WTC11 (cell line): ENCODE results near the gene NYAP1. TPM values are rescaled to one million over a fixed set of nuclear protein-coding genes. Genes with fewer than 3 reads are reported as not detected.
A peak's percentile ranks its signal among the peaks of the same experiment; 100 is the strongest.

Experiments
- ATAC-seq: fragments of 200-7000 bp; cut with Tn5 transposase; 2 replicates; pipeline ENCODE4 v1.10.0; 2021; ENCODE audit warnings: mild to moderate bottlenecking, moderate library complexity
- CTCF ChIA-PET: fragments of 300-600 bp; sonication (Branson Sonifier 250); formaldehyde crosslinking; loops from one replicate; lab custom pipeline; 2021; ENCODE audit warnings: antibody characterized with exemption; lab: Charles Lee
- POLR2A ChIA-PET: fragments of 350-600 bp; sonication (Branson Sonifier 250); formaldehyde crosslinking; loops from one replicate; lab custom pipeline; 2021; ENCODE audit warnings: antibody characterized with exemption; lab: Charles Lee
- DNase-seq: peaks from one replicate; pipeline ENCODE4 v3.0.0; 2021; ENCODE audit warnings: low spot score
- H3K27ac Mint-ChIP-seq: 2 replicates; pipeline ENCODE4 v1.8.0; 2021; ENCODE audit warnings: mixed read lengths
- H3K27me3 Mint-ChIP-seq: 2 replicates; pipeline ENCODE4 v1.8.0; 2021; ENCODE audit warnings: low read depth, mild to moderate bottlenecking, moderate library complexity, mixed read lengths
- H3K36me3 Mint-ChIP-seq: 2 replicates; pipeline ENCODE4 v1.8.0; 2021; ENCODE audit warnings: mixed read lengths
- H3K4me1 Mint-ChIP-seq: 2 replicates; pipeline ENCODE4 v1.8.0; 2022; ENCODE audit warnings: mixed read lengths
- H3K4me3 Mint-ChIP-seq: 2 replicates; pipeline ENCODE4 v1.8.0; 2021; ENCODE audit warnings: mild to moderate bottlenecking, moderate library complexity, mixed read lengths
- H3K9me3 Mint-ChIP-seq: 2 replicates; pipeline ENCODE4 v1.8.0; 2021; ENCODE audit warnings: mixed read lengths
- CREB1 ChIP-seq: sonication (generic); formaldehyde crosslinking; IDR thresholded peaks from 2 replicates; pipeline ENCODE4 v1.8.0; 2023; ENCODE audit warnings: mild to moderate bottlenecking, missing genetic modification reagents
- ESRRA ChIP-seq: sonication (generic); formaldehyde crosslinking; IDR thresholded peaks from 2 replicates; pipeline ENCODE4 v1.8.1; 2022; ENCODE audit warnings: mild to moderate bottlenecking, missing genetic modification reagents, borderline replicate concordance
- FOXJ3 ChIP-seq: sonication (generic); formaldehyde crosslinking; IDR thresholded peaks from 2 replicates; pipeline ENCODE4 v1.9.0; 2021; ENCODE audit warnings: missing genetic modification reagents, mild to moderate bottlenecking, borderline replicate concordance
- GABPB1 ChIP-seq: sonication (generic); formaldehyde crosslinking; IDR thresholded peaks from 2 replicates; pipeline ENCODE4 v1.8.1; 2023; ENCODE audit warnings: mild to moderate bottlenecking, missing genetic modification reagents
- MXD4 ChIP-seq: fragments of 250-450 bp; sonication (Bioruptor Pico); IDR thresholded peaks from 2 replicates; pipeline ENCODE4 v1.8.0; 2021; ENCODE audit warnings: mild to moderate bottlenecking, moderate library complexity, borderline replicate concordance
- NFYB ChIP-seq: sonication (generic); formaldehyde crosslinking; conservative IDR thresholded peaks from 2 replicates; pipeline ENCODE4 v1.8.0; 2022; ENCODE audit warnings: low read depth, missing genetic modification reagents
- SMAD4 ChIP-seq: sonication (generic); formaldehyde crosslinking; IDR thresholded peaks from 2 replicates; pipeline ENCODE4 v1.8.0; 2022; ENCODE audit warnings: mild to moderate bottlenecking, missing genetic modification reagents
- TEAD1 ChIP-seq: sonication (generic); formaldehyde crosslinking; IDR thresholded peaks from 2 replicates; pipeline ENCODE4 v1.8.0; 2022; ENCODE audit warnings: mild to moderate bottlenecking, missing genetic modification reagents
- TP53 ChIP-seq: sonication (generic); formaldehyde crosslinking; IDR thresholded peaks from 2 replicates; pipeline ENCODE4 v1.8.1; 2023; ENCODE audit warnings: mild to moderate bottlenecking, missing genetic modification reagents
- USF2 ChIP-seq: sonication (generic); formaldehyde crosslinking; IDR thresholded peaks from 2 replicates; pipeline ENCODE4 v1.8.1; 2023; ENCODE audit warnings: mild to moderate bottlenecking, missing genetic modification reagents, moderate library complexity
- ZBTB43 ChIP-seq: sonication (generic); formaldehyde crosslinking; IDR thresholded peaks from 2 replicates; pipeline ENCODE4 v1.8.1; 2023; ENCODE audit warnings: mild to moderate bottlenecking, missing genetic modification reagents
- ZNF219 ChIP-seq: sonication (generic); formaldehyde crosslinking; IDR thresholded peaks from 2 replicates; pipeline ENCODE4 v1.8.0; 2023; ENCODE audit warnings: missing genetic modification reagents, mild to moderate bottlenecking, borderline replicate concordance
- ZNF317 ChIP-seq: sonication (generic); formaldehyde crosslinking; IDR thresholded peaks from 2 replicates; pipeline ENCODE4 v1.8.1; 2023; ENCODE audit warnings: low read depth, mild to moderate bottlenecking, moderate library complexity, missing genetic modification reagents, borderline replicate concordance
- ZNF423 ChIP-seq: fragments of 250-450 bp; sonication (Bioruptor Pico); IDR thresholded peaks from 2 replicates; pipeline ENCODE4 v2.1.2; 2022; ENCODE audit warnings: mild to moderate bottlenecking, moderate library complexity
- ZNF671 ChIP-seq: fragments of 250-450 bp; sonication (Bioruptor Pico); IDR thresholded peaks from 2 replicates; pipeline ENCODE4 v1.8.0; 2021; ENCODE audit warnings: mild to moderate bottlenecking
- total RNA-seq: library from RNA; stranded (reverse); gene quantifications from 3 replicates; pipeline ENCODE4 v1.2.3, GENCODE V29; 2021
- TF ChIP-seq, protein P1 (sequence below): sonication (generic); formaldehyde crosslinking; IDR thresholded peaks from 2 replicates; pipeline ENCODE4 v1.8.1; 2023; ENCODE audit warnings: mild to moderate bottlenecking, missing genetic modification reagents
- TF ChIP-seq, protein P2 (sequence below): sonication (generic); formaldehyde crosslinking; conservative IDR thresholded peaks from 2 replicates; pipeline ENCODE4 v1.8.1; 2023; ENCODE audit warnings: mild to moderate bottlenecking, low read depth, missing genetic modification reagents, moderate library complexity
- TF ChIP-seq, protein P3 (sequence below): fragments of 250-450 bp; sonication (Bioruptor Pico); IDR thresholded peaks from 2 replicates; pipeline ENCODE4 v2.1.2; 2022; ENCODE audit warnings: mild to moderate bottlenecking, moderate library complexity

NYAP1 gene
- total RNA-seq, 1 experiment from 2014 or later, result 6.7 TPM

- H3K36me3 Mint-ChIP-seq, result no peaks in the 10 kb centered on the region
Observed at GRCh38 chr7:100472854-100473499, 10.8 kb upstream of the NYAP1 start.

GRCh38 chr7:100475549-100475948, 8.2 kb upstream of the NYAP1 start:
- Mint-ChIP-seq H3K36me3 (no peaks in the 10 kb centered on the region), H3K27ac (no peak overlapping the region), H3K4me1 (peaks cover 23% of the 10 kb centered on the region), H3K27me3 (no peaks in the 10 kb centered on the region), H3K4me3 (peak overlapping the region; percentile 1; the same call in 1 of the 2 replicates)
- ChIA-PET CTCF (interaction anchor here (0.8 to 2.7 kb wide), 6 partner anchors 10 to 250 kb away, joined by 3 to 22 read pairs (median 4); partner anchors contain the start of gene AGFG2), POLR2A (interaction anchor here (0.5 kb wide), 1 partner anchor 259 kb away, joined by 3 read pairs; no protein-coding TSS in a partner anchor)
- DNase-seq, result no peak
- TF ChIP-seq SMAD4 (CRISPR knock-in tag), result no peak
- TF ChIP-seq ZNF317, result no peak
- TF ChIP-seq, protein P1, sequence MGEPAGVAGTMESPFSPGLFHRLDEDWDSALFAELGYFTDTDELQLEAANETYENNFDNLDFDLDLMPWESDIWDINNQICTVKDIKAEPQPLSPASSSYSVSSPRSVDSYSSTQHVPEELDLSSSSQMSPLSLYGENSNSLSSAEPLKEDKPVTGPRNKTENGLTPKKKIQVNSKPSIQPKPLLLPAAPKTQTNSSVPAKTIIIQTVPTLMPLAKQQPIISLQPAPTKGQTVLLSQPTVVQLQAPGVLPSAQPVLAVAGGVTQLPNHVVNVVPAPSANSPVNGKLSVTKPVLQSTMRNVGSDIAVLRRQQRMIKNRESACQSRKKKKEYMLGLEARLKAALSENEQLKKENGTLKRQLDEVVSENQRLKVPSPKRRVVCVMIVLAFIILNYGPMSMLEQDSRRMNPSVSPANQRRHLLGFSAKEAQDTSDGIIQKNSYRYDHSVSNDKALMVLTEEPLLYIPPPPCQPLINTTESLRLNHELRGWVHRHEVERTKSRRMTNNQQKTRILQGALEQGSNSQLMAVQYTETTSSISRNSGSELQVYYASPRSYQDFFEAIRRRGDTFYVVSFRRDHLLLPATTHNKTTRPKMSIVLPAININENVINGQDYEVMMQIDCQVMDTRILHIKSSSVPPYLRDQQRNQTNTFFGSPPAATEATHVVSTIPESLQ (CRISPR knock-in tag), result no peak
- no peak for TF ChIP-seq USF2 (CRISPR knock-in tag)
- TF ChIP-seq ESRRA, result no peak
- no peak for TF ChIP-seq ZNF423 (CRISPR knock-in tag)
- TF ChIP-seq, protein P2, sequence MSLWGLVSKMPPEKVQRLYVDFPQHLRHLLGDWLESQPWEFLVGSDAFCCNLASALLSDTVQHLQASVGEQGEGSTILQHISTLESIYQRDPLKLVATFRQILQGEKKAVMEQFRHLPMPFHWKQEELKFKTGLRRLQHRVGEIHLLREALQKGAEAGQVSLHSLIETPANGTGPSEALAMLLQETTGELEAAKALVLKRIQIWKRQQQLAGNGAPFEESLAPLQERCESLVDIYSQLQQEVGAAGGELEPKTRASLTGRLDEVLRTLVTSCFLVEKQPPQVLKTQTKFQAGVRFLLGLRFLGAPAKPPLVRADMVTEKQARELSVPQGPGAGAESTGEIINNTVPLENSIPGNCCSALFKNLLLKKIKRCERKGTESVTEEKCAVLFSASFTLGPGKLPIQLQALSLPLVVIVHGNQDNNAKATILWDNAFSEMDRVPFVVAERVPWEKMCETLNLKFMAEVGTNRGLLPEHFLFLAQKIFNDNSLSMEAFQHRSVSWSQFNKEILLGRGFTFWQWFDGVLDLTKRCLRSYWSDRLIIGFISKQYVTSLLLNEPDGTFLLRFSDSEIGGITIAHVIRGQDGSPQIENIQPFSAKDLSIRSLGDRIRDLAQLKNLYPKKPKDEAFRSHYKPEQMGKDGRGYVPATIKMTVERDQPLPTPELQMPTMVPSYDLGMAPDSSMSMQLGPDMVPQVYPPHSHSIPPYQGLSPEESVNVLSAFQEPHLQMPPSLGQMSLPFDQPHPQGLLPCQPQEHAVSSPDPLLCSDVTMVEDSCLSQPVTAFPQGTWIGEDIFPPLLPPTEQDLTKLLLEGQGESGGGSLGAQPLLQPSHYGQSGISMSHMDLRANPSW (CRISPR knock-in tag), result no peak
- no peak for TF ChIP-seq FOXJ3 (CRISPR knock-in tag)
- no peak for TF ChIP-seq MXD4
- no peak for TF ChIP-seq TEAD1
- no peak for TF ChIP-seq CREB1
- no peak for TF ChIP-seq ZNF219
- no peak for TF ChIP-seq NFYB
- TF ChIP-seq, all 79 proteins: peak for 0
- no peak for ATAC-seq
- no peaks in the 10 kb centered on the region for H3K9me3 Mint-ChIP-seq

More at GRCh38 chr7:100472854-100473499, 10.8 kb upstream of the NYAP1 start:
- peaks cover 26% of the 10 kb centered on the region for H3K4me1 Mint-ChIP-seq
- DNase-seq (no peak), ATAC-seq (no peak)
- ChIA-PET POLR2A (no interaction called here), CTCF (interaction anchor here (1.0 to 1.5 kb wide), 3 partner anchors 10 to 91 kb away, joined by 3 to 5 read pairs (median 4); no protein-coding TSS in a partner anchor)
- no peak overlapping the region for H3K4me3 Mint-ChIP-seq
- no peaks in the 10 kb centered on the region for H3K27me3 Mint-ChIP-seq
- H3K27ac Mint-ChIP-seq, result no peak overlapping the region
- H3K9me3 Mint-ChIP-seq, result no peaks in the 10 kb centered on the region
- TF ChIP-seq TP53 (CRISPR knock-in tag), result no peak
- TF ChIP-seq ZNF671 (CRISPR knock-in tag), result no peak
- no peak for TF ChIP-seq ZBTB43
- TF ChIP-seq GABPB1 (CRISPR knock-in tag), result no peak
- TF ChIP-seq, protein P3, sequence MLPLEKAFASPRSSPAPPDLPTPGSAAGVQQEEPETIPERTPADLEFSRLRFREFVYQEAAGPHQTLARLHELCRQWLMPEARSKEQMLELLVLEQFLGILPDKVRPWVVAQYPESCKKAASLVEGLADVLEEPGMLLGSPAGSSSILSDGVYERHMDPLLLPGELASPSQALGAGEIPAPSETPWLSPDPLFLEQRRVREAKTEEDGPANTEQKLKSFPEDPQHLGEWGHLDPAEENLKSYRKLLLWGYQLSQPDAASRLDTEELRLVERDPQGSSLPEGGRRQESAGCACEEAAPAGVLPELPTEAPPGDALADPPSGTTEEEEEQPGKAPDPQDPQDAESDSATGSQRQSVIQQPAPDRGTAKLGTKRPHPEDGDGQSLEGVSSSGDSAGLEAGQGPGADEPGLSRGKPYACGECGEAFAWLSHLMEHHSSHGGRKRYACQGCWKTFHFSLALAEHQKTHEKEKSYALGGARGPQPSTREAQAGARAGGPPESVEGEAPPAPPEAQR (CRISPR knock-in tag), result no peak
